Activated T-helper 1 cell treated with anti-CD3 and anti-CD28 coated beads, Interleukin-12 subunit alpha, Interleukin-12 subunit beta, Interleukin-2, Interleukin-4 antibody, amounts not matched to agents 30 ng/mL and 10 ng/mL and 1 ng/mL, durations not matched to agents 14 hours and 24 hours and 36 hours (primary cell): ENCODE data around the gene TP53BP2. TPM values are rescaled to one million over a fixed set of nuclear protein-coding genes. Genes with fewer than 3 reads are reported as not detected.
"Not testable (repeated sequence)": the region's sequence is repeated elsewhere in the genome, so short reads cannot be mapped to it uniquely, and the experiment has no call there.

Source experiments
- DNase-seq: peaks from one replicate; pipeline ENCODE4 v3.0.0; 2021; ENCODE audit warnings: low spot score
- H3K27ac Mint-ChIP-seq: one replicate; pipeline ENCODE4 v1.8.0; 2021; ENCODE audit warnings: mild to moderate bottlenecking, mixed read lengths
- H3K27me3 Mint-ChIP-seq: one replicate; pipeline ENCODE4 v1.8.0; 2022; ENCODE audit warnings: mild to moderate bottlenecking, moderate library complexity, mixed read lengths; ENCODE audit not compliant: insufficient read depth
- H3K36me3 Mint-ChIP-seq: one replicate; pipeline ENCODE4 v1.8.0; 2021; ENCODE audit warnings: low read depth, mixed read lengths
- H3K4me1 Mint-ChIP-seq: one replicate; pipeline ENCODE4 v1.8.0; 2021; ENCODE audit warnings: low read depth, mixed read lengths
- H3K4me3 Mint-ChIP-seq: one replicate; pipeline ENCODE4 v1.8.0; 2021; ENCODE audit warnings: mild to moderate bottlenecking, moderate library complexity, mixed read lengths
- H3K9me3 Mint-ChIP-seq: one replicate; pipeline ENCODE4 v1.8.0; 2021; ENCODE audit warnings: mixed read lengths
- intact Hi-C: fragments of 100-400 bp; cut with micrococcal nuclease; formaldehyde crosslinking; loops from one replicate; pipeline ENCODE4 v1.15.1; 2024
- total RNA-seq: library from RNA; stranded (reverse); gene quantifications from 2 replicates; pipeline ENCODE4 v1.2.3, GENCODE V29; 2022

The TP53BP2 gene
- total RNA-seq, 1 donor from 2014 or later: 40.4 TPM

DNA sequence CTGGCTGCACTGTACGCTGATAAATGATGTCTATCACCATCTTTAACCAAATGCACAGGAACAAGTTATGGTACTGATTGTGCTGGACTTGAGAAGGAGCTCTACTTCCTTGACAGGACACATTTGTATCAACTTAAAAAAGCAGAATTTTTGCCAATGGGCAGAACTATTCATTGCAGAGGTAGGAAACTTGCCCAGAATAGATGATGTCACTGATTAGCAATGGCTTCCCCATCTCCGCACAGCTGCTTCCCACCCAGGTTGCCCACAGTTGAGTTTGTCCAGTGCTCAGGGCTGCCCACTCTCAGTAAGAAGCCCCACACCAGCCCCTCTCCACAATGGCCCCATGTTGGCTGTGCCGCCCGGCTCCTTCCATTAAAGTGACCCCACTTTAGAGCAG, 100.0 kb downstream of the TP53BP2 start:
- peaks cover 20% of the 10 kb centered on the region for H3K4me1 Mint-ChIP-seq

DNA sequence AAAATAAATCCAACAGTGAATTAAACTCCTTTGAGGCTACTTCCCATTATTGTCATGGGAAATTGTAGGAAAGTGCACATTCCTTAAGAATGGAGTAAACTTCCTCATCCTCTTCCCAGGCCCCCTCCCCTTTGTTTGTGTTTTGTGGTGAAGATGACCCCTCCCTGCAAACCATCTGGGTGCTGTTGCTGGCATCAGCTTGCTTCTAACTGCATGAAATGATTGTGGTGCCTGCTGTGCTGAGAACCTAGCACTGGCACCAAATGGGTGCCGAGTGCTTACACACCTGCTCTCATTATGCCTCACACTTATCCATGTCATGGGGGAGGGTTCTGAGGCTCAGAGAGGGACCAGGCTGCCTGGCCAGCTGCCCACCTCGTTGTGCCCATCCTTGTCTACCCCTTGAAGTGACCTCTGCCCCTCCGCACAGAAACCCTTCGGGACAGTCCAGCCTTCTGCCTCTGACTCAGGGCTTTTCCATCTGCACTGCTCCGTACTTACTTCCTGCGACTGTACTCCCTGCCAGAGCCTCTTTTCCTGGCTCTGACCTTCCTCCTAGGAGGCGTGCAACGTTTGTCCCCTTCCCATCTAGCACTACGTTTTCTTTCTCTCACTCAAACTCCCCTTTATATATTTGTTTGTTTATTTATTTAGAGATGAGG, 102.8 kb downstream of the TP53BP2 start:
- no peaks in the 10 kb centered on the region for H3K9me3 Mint-ChIP-seq
- intact Hi-C loops: no loop called here
- peaks cover 37% of the 10 kb centered on the region for H3K36me3 Mint-ChIP-seq
- no peak overlapping the region for H3K4me3 Mint-ChIP-seq
- no peak for DNase-seq
- no peaks in the 10 kb centered on the region for H3K27me3 Mint-ChIP-seq
- no peak overlapping the region for H3K27ac Mint-ChIP-seq
- H3K4me1 Mint-ChIP-seq: peaks cover 12% of the 10 kb centered on the region

More for the DNA sequence above, 100.0 kb downstream of the TP53BP2 start:
- Mint-ChIP-seq H3K4me3 (no peak overlapping the region), H3K27me3 (no peaks in the 10 kb centered on the region), H3K9me3 (no peaks in the 10 kb centered on the region), H3K36me3 (peaks cover 37% of the 10 kb centered on the region), H3K27ac (no peak overlapping the region)
- intact Hi-C loops: no loop called here
- DNase-seq: no peak

DNA sequence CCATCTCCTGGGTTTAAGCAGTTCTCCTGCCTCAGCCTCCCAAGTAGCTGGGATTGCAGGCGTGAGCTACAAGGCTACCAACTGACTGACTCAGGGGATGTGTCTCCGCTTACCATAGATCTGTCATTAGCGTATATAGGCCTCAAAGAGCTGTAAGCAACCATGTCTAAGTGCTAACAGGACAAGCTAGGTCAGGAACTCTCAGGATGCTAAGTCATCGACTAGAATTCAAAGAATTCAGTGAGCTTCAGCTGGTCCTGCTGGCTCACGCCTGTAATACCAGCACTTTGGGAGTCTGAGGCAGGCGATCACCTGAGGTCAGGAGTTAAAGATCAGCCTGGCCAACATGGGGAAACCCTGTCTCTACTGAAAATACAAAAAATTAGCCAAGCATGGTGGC, 103.9 kb downstream of the TP53BP2 start:
- Mint-ChIP-seq H3K36me3 (peaks cover 29% of the 10 kb centered on the region), H3K4me3 (no peak overlapping the region), H3K9me3 (no peaks in the 10 kb centered on the region), H3K27ac (no peak overlapping the region), H3K4me1 (peaks cover under 1% of the 10 kb centered on the region), H3K27me3 (no peaks in the 10 kb centered on the region)
- no peak for DNase-seq
- intact Hi-C loops: no loop called here

- H3K4me1 Mint-ChIP-seq, H3K9me3 Mint-ChIP-seq, H3K4me3 Mint-ChIP-seq, intact Hi-C loops, H3K27ac Mint-ChIP-seq, DNase-seq, H3K27me3 Mint-ChIP-seq: not testable (repeated sequence)
- H3K36me3 Mint-ChIP-seq: peaks cover 22% of the 10 kb centered on the region
Measured at GRCh38 chr1:223740038-223740736, 105.6 kb downstream of the TP53BP2 start.

GRCh38 chr1:223739366-223740037, 106.2 kb downstream of the TP53BP2 start:
- no peak overlapping the region for H3K27ac Mint-ChIP-seq
- H3K27me3 Mint-ChIP-seq: no peaks in the 10 kb centered on the region
- DNase-seq: no peak
- no peaks in the 10 kb centered on the region for H3K9me3 Mint-ChIP-seq
- H3K4me1 Mint-ChIP-seq: no peaks in the 10 kb centered on the region
- no peak overlapping the region for H3K4me3 Mint-ChIP-seq
- peaks cover 23% of the 10 kb centered on the region for H3K36me3 Mint-ChIP-seq
- intact Hi-C loops: no loop called here

- intact Hi-C loops: no loop called here
- Mint-ChIP-seq H3K4me3 (no peak overlapping the region), H3K27ac (no peak overlapping the region), H3K27me3 (no peaks in the 10 kb centered on the region), H3K36me3 (peaks cover 18% of the 10 kb centered on the region), H3K4me1 (peaks cover under 1% of the 10 kb centered on the region), H3K9me3 (no peaks in the 10 kb centered on the region)
- no peak for DNase-seq
Measured at GRCh38 chr1:223738465-223739365, 107.0 kb downstream of the TP53BP2 start.

DNA sequence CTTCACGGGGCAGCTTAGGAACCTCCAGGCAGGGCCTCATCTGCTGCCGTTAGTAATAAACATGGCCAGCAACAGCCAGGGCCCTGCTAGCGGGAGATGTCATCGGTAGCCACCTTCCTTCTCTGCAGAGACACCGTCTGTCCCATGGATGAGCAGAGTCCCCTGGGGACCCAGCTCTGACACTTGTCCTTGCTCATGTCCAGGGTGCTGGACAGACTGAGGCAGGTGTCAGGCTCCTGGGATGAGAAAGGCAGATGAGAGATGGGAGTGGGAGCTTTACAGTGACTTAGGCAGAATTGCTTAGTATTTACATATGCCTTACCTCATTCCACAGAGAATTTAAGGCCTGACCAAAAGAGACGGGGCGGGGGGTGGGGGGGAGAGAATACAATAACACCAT, 108.4 kb downstream of the TP53BP2 start:
- H3K36me3 Mint-ChIP-seq: peaks cover 16% of the 10 kb centered on the region
- no peak overlapping the region for H3K4me3 Mint-ChIP-seq
- no peaks in the 10 kb centered on the region for H3K9me3 Mint-ChIP-seq
- intact Hi-C loops: no loop called here
- H3K4me1 Mint-ChIP-seq: peaks cover 5% of the 10 kb centered on the region
- no peaks in the 10 kb centered on the region for H3K27me3 Mint-ChIP-seq
- DNase-seq: no peak
- H3K27ac Mint-ChIP-seq: no peak overlapping the region

DNA sequence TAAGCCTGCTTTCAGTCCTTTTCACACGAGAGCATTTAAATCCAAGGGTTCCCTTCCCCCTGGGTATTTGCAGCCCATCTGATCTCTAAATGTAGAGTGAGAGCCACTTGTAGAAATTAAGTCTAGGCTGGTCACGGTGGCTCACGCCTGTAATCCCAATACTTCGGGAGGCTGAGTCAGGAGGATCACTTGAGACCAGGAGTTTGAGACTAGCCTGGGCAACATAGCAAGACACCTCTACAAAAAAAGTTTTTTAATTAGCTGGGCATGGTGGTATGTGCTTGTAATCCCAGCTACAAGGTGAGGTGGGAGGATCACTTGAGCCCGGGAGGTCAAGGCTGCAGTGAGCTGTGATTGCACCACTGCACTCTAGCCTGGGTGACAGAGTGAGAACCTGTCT, 109.1 kb downstream of the TP53BP2 start:
- peaks cover 20% of the 10 kb centered on the region for H3K36me3 Mint-ChIP-seq
- intact Hi-C loops, H3K27me3 Mint-ChIP-seq, H3K4me3 Mint-ChIP-seq, H3K27ac Mint-ChIP-seq, H3K4me1 Mint-ChIP-seq, H3K9me3 Mint-ChIP-seq, DNase-seq: not testable (repeated sequence)

DNA sequence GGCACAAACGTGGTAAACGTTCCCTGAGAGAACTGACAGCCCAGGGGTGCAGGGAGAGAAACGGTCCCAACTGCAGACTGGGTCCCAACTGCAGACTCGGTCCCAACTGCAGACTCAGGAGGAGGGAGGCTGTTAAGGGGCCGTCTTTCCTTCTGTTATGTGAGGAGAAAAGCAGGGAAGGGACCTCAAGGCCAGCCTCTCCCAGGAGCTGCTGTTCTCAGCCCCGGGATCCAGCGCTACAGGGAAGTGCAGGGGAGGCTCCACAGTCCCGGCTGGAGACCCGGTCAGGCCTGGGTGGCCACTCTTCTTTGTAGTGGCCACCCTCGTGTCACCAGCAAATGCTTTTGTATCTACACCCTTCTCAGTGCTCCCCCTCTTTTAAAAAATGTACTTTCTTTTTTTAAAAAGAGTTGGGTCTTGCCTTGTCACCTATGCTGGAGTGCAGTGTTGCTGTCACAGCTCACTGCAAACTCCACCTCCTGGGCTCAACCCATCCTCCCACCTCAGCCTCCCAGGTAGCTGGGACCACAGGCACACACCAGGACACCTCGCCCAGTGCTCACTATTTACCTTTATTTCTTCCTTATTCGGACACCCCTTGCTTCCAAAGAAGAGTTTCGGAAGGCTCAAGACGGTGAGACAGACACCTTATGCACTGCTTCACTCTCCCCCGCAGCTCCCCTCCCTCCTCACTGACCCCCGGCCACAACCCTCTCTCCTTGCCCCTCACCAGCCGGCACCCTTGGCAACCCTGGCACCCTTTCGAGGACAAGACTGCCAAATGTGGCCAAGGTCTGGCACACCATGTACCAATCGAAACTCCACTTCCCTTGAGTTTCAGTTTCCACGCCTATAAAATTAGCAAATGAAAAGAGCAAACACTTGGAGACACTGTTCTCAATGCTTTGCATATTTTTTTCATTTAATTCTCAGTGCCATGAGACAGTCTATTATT, 111.6 kb downstream of the TP53BP2 start:
- no peak for DNase-seq
- H3K4me1 Mint-ChIP-seq: peaks cover 30% of the 10 kb centered on the region
- no peak overlapping the region for H3K4me3 Mint-ChIP-seq
- H3K36me3 Mint-ChIP-seq: peaks cover 31% of the 10 kb centered on the region
- no peak overlapping the region for H3K27ac Mint-ChIP-seq
- H3K9me3 Mint-ChIP-seq: no peaks in the 10 kb centered on the region
- H3K27me3 Mint-ChIP-seq: no peaks in the 10 kb centered on the region
- intact Hi-C loops: no loop called here

- Mint-ChIP-seq H3K27me3 (no peaks in the 10 kb centered on the region), H3K36me3 (peaks cover 34% of the 10 kb centered on the region), H3K4me3 (no peak overlapping the region), H3K4me1 (peaks cover 40% of the 10 kb centered on the region), H3K27ac (no peak overlapping the region), H3K9me3 (no peaks in the 10 kb centered on the region)
- DNase-seq: no peak
- intact Hi-C loops: no loop called here
Measured at GRCh38 chr1:223732993-223733798, 112.6 kb downstream of the TP53BP2 start.

- Mint-ChIP-seq H3K4me3 (no peak overlapping the region), H3K27me3 (no peaks in the 10 kb centered on the region), H3K4me1 (peaks cover 59% of the 10 kb centered on the region), H3K27ac (no peak overlapping the region), H3K36me3 (peaks cover 46% of the 10 kb centered on the region), H3K9me3 (no peaks in the 10 kb centered on the region)
- intact Hi-C loops: no loop called here
- DNase-seq: no peak
Measured at GRCh38 chr1:223731133-223731770, 114.5 kb downstream of the TP53BP2 start.
